A549 (cell line): ENCODE data around the gene BLCAP. TPM values are rescaled to one million over a fixed set of nuclear protein-coding genes. Genes with fewer than 3 reads are reported as not detected.

Experiments
- ATAC-seq, 2 experiments: fragments of 200-7000 bp in 1 of 2; fragments of >200 bp in 1 of 2; cut with Nextera tagmentation in 1 of 2; cut with Tn5 transposase in 1 of 2; 3 replicates each; pipeline versions ENCODE4 v1.8.0 to v1.9.1; 2018 to 2020; ENCODE audit warnings: mild to moderate bottlenecking in 1 of 2, moderate library complexity in 1 of 2
- CTCF ChIA-PET: fragments of 300-600 bp; sonication (Branson Sonifier 250); formaldehyde crosslinking; extraction: SDS; loops from one replicate; lab custom pipeline; 2021; ENCODE audit warnings: antibody characterized with exemption, inconsistent platforms; lab: Yijun Ruan, JAX
- POLR2A ChIA-PET: fragments of 350-600 bp; formaldehyde crosslinking; extraction: SDS; loops from one replicate; lab custom pipeline; 2021; ENCODE audit warnings: antibody characterized with exemption, inconsistent platforms; lab: Yijun Ruan, JAX
- DNase-seq, 2 experiments: peaks; one replicate each; pipeline versions ENCODE4 v3.0.0 to v3.0.0-alpha.2; 2011 to 2016; ENCODE audit warnings: low read depth in 1 of 2, low spot score in 1 of 2
- FAIRE-seq: peaks from 2 replicates; lab custom pipeline; 2011; peaks lifted over from hg19 to GRCh38; lab: Jason Lieb, UNC
- H3K27ac ChIP-seq, 2 experiments: fragments of >200 bp; sonication (Bioruptor Twin); formaldehyde crosslinking; 3 replicates each; pipeline ENCODE4 v1.5.1; 2016 to 2017
- H3K4me1 ChIP-seq: fragments of >200 bp; sonication (Bioruptor Twin); formaldehyde crosslinking; 3 replicates; pipeline ENCODE4 v1.6.1; 2016
- H3K4me2 ChIP-seq: fragments of >200 bp; sonication (Bioruptor Twin); formaldehyde crosslinking; 3 replicates; pipeline ENCODE4 v1.6.1; 2016
- H3K4me3 ChIP-seq: fragments of >200 bp; sonication (Bioruptor Twin); formaldehyde crosslinking; 3 replicates; pipeline ENCODE4 v1.5.1; 2016
- H3K9me3 ChIP-seq: fragments of >200 bp; sonication (Bioruptor Twin); formaldehyde crosslinking; 3 replicates; pipeline ENCODE4 v1.6.1; 2016
- ATOH8 ChIP-seq: fragments of 250-450 bp; sonication (Bioruptor Pico); IDR thresholded peaks from 2 replicates; pipeline ENCODE4 v1.5.0; 2020; ENCODE audit warnings: low read depth, mild to moderate bottlenecking, moderate library complexity
- BCL3 ChIP-seq: fragments of >200 bp; sonication (Bioruptor Twin); formaldehyde crosslinking; IDR thresholded peaks from 3 replicates; pipeline ENCODE4 v1.6.1; 2016
- BHLHE40 ChIP-seq: IDR thresholded peaks from 2 replicates; pipeline ENCODE4 v1.6.1; 2012; ENCODE audit warnings: low read depth, low read length, inconsistent platforms
- CBX8 ChIP-seq: fragments of 200-600 bp; sonication (generic); IDR thresholded peaks from 2 replicates; pipeline ENCODE4 v1.6.1; 2016
- CHD2 ChIP-seq: fragments of 150-350 bp; IDR thresholded peaks from 2 replicates; pipeline ENCODE4 v1.6.1; 2014; ENCODE audit warnings: low read length; ENCODE audit not compliant: partially characterized antibody
- CHD4 ChIP-seq: fragments of 200-600 bp; sonication (generic); IDR thresholded peaks from 2 replicates; pipeline ENCODE4 v1.6.1; 2016; ENCODE audit warnings: antibody characterized with exemption, mild to moderate bottlenecking, borderline replicate concordance
- EHMT2 ChIP-seq: fragments of 200-600 bp; sonication (generic); IDR thresholded peaks from 2 replicates; pipeline ENCODE4 v1.6.1; 2016; ENCODE audit warnings: antibody characterized with exemption, low read depth, mild to moderate bottlenecking, moderate library complexity
- GATA3 ChIP-seq: IDR thresholded peaks from 2 replicates; pipeline ENCODE4 v1.6.1; 2012; ENCODE audit warnings: borderline replicate concordance
- HDAC2 ChIP-seq: fragments of 200-600 bp; sonication (generic); IDR thresholded peaks from 2 replicates; pipeline ENCODE4 v1.6.1; 2016
- HMGXB4 ChIP-seq: fragments of 250-450 bp; sonication (Bioruptor Pico); IDR thresholded peaks from 2 replicates; pipeline ENCODE4 v1.5.0; 2021; ENCODE audit warnings: mild to moderate bottlenecking, moderate library complexity, borderline replicate concordance
- HOXA7 ChIP-seq: fragments of 250-450 bp; sonication (Bioruptor Pico); IDR thresholded peaks from 2 replicates; pipeline ENCODE4 v1.5.0; 2020; ENCODE audit warnings: mild to moderate bottlenecking, moderate library complexity
- HOXB13 ChIP-seq: fragments of 250-450 bp; sonication (Bioruptor Pico); IDR thresholded peaks from 2 replicates; pipeline ENCODE4 v1.5.0; 2020; ENCODE audit warnings: low read depth, mild to moderate bottlenecking, moderate library complexity
- JUNB ChIP-seq: fragments of >200 bp; sonication (Bioruptor Twin); formaldehyde crosslinking; IDR thresholded peaks from 2 replicates; pipeline ENCODE4 v1.6.1; 2016
- KDM5A ChIP-seq: fragments of 200-600 bp; sonication (generic); IDR thresholded peaks from 2 replicates; pipeline ENCODE4 v1.6.1; 2016; ENCODE audit warnings: antibody characterized with exemption, mild to moderate bottlenecking
- MAFK ChIP-seq: fragments of 450-650 bp; IDR thresholded peaks from 2 replicates; pipeline ENCODE4 v1.6.1; 2014; ENCODE audit not compliant: partially characterized antibody
- MAX ChIP-seq: IDR thresholded peaks from 2 replicates; pipeline ENCODE4 v1.6.1; 2012
- MAZ ChIP-seq: fragments of 150-350 bp; IDR thresholded peaks from 2 replicates; pipeline ENCODE4 v1.6.1; 2014; ENCODE audit warnings: antibody characterized with exemption, low read depth, low read length, borderline replicate concordance
- NPAS2 ChIP-seq: fragments of 250-450 bp; sonication (Bioruptor Pico); IDR thresholded peaks from 2 replicates; pipeline ENCODE4 v1.8.0; 2022; ENCODE audit warnings: mild to moderate bottlenecking, moderate library complexity, borderline replicate concordance
- NR3C1 ChIP-seq: fragments of >200 bp; sonication (Bioruptor Twin); formaldehyde crosslinking; IDR thresholded peaks from 3 replicates; pipeline ENCODE4 v1.6.1; 2017
- PBX3 ChIP-seq: IDR thresholded peaks from 2 replicates; pipeline ENCODE4 v1.6.1; 2012
- POLR2A ChIP-seq: IDR thresholded peaks from 2 replicates; pipeline ENCODE4 v1.6.1; 2012; ENCODE audit warnings: mild to moderate bottlenecking, low read length
- POLR2AphosphoS2 ChIP-seq: conservative IDR thresholded peaks from 2 replicates; pipeline ENCODE4 v1.6.1; 2012; ENCODE audit warnings: low read length, improper control_type of control experiment, inconsistent platforms
- RCOR1 ChIP-seq: fragments of 150-350 bp; IDR thresholded peaks from 2 replicates; pipeline ENCODE4 v1.6.1; 2014; ENCODE audit warnings: antibody characterized with exemption, low read length, low read depth
- TP53 ChIP-seq: fragments of 250-450 bp; sonication (Bioruptor Pico); IDR thresholded peaks from 2 replicates; pipeline ENCODE4 v1.5.0; 2021; ENCODE audit warnings: mild to moderate bottlenecking, moderate library complexity
- ZC3H11A ChIP-seq: fragments of 450-650 bp; IDR thresholded peaks from 2 replicates; pipeline ENCODE4 v1.6.1; 2014; ENCODE audit warnings: antibody characterized with exemption, mild to moderate bottlenecking
- ZNF302 ChIP-seq: fragments of 250-450 bp; sonication (Bioruptor Pico); IDR thresholded peaks from 2 replicates; pipeline ENCODE4 v1.9.0; 2021; ENCODE audit warnings: inconsistent platforms, mild to moderate bottlenecking, moderate library complexity
- WGBS: methylation state at CpG from one replicate; pipeline ENCODE4 v1.1.6; 2017; ENCODE audit errors: missing lambda C conversion rate; 5-methylcytosine and 5-hydroxymethylcytosine counted together
- polyA plus RNA-seq, 4 experiments: library from polyadenylated mRNA; depleted of rRNA in 3 of 4; stranded (reverse); fragments of >200 nt; fragmentation: RNase III in 1 of 4; extraction: RNeasy Plus Mini Kit Qiagen cat#74134 plus additional on column Dnase treatment in 1 of 4; gene quantifications; 2 replicates in 3 of 4; 3 replicates in 1 of 4; pipeline ENCODE4 v1.2.3, GENCODE V29; 2011 to 2017

Gene BLCAP
- polyA plus RNA-seq, 2 of the 4 experiments (the other 2 are of a cell fraction) = 30.3 to 49.0 TPM

- ATAC-seq = no peak
- Histone ChIP-seq H3K27ac (peak overlapping the region; percentile 96 to 99; a peak in 5 of 6 replicates), H3K4me3 (peak overlapping the region; percentile 100), H3K4me1 (peaks cover 33% of the 10 kb centered on the region), H3K9me3 (no peaks in the 10 kb centered on the region), H3K4me2 (peak overlapping the region; percentile 84)
- CTCF ChIA-PET = interaction anchor here (1.2 to 1.8 kb wide), 4 partner anchors 8 to 244 kb away, joined by 3 to 8 read pairs (median 3); no protein-coding TSS in a partner anchor
- POLR2A ChIA-PET = no interaction called here
- no peak for FAIRE-seq
- no peak for TF ChIP-seq POLR2A
- TF ChIP-seq KDM5A = no peak
- TF ChIP-seq BCL3 = no peak
- no peak for TF ChIP-seq BHLHE40
- no peak for TF ChIP-seq HOXA7 (CRISPR knock-in tag)
- TF ChIP-seq CBX8 = no peak
- TF ChIP-seq ZNF302 = no peak
- TF ChIP-seq MAX = no peak
- no peak for TF ChIP-seq CHD2
- TF ChIP-seq HOXB13 (CRISPR knock-in tag) = no peak
- TF ChIP-seq MAZ = no peak
- TF ChIP-seq TP53 (CRISPR knock-in tag) = no peak
- TF ChIP-seq ATOH8 (CRISPR knock-in tag) = no peak
- TF ChIP-seq JUNB = no peak
- TF ChIP-seq ZC3H11A = no peak
- no peak for TF ChIP-seq NR3C1
- TF ChIP-seq CHD4 = no peak
- WGBS = 10% methylated on average over 9 of the region's 10 CpGs
- DNase-seq = no peak
These were observed 1.3 kb downstream of the BLCAP start for GRCh38 chr20:37526238-37526838.

GRCh38 chr20:37525810-37526209, 1.9 kb downstream of the BLCAP start:
- no peaks in the 10 kb centered on the region for H3K9me3 ChIP-seq
- ATAC-seq (no peak), DNase-seq (no peak), FAIRE-seq (no peak)
- peak overlapping the region; percentile 84 for H3K4me2 ChIP-seq
- ChIA-PET POLR2A (no interaction called here), CTCF (interaction anchor here (1.5 to 1.8 kb wide), 2 partner anchors 9 to 243 kb away, joined by 3 to 8 read pairs; no protein-coding TSS in a partner anchor)
- H3K27ac ChIP-seq = peak overlapping the region in 1 of 2 experiments; percentile 96; a peak in 3 of 6 replicates
- TF ChIP-seq NPAS2 (CRISPR knock-in tag) (no peak), EHMT2 (no peak), BCL3 (no peak), RCOR1 (no peak), HMGXB4 (no peak), HDAC2 (no peak), MAFK (no peak), PBX3 (no peak), NR3C1 (no peak), POLR2AphosphoS2 (no peak), GATA3 (no peak)
- H3K4me3 ChIP-seq = no peak overlapping the region
- H3K4me1 ChIP-seq = peaks cover 33% of the 10 kb centered on the region
- 65% methylated on average over 5 of the region's 5 CpGs for WGBS
